Activated CD4-positive, alpha-beta memory T cell treated with anti-CD3 and anti-CD28 coated beads, Interleukin-2, amount 10 ng/mL, durations not matched to agents 7 days and 5 days (primary cell): ENCODE results near the gene INF2. TPM values are rescaled to one million over a fixed set of nuclear protein-coding genes. Genes with fewer than 3 reads are reported as not detected.

ENCODE experiments used
- CTCF ChIA-PET: fragments of 350-600 bp; sonication (Branson Sonifier 250); formaldehyde crosslinking; loops from one replicate; lab custom pipeline; 2021; ENCODE audit warnings: antibody characterized with exemption, inconsistent platforms; lab: Charles Lee
- POLR2A ChIA-PET: fragments of 350-600 bp; sonication (Branson Sonifier 250); formaldehyde crosslinking; loops from one replicate; lab custom pipeline; 2021; ENCODE audit warnings: antibody characterized with exemption; lab: Charles Lee
- DNase-seq: peaks from one replicate; pipeline ENCODE4 v3.0.0-alpha.2; 2020
- H3K27ac Mint-ChIP-seq: one replicate; pipeline ENCODE4 v1.8.0; 2021; ENCODE audit warnings: mild to moderate bottlenecking, mixed read lengths
- H3K27me3 Mint-ChIP-seq: one replicate; pipeline ENCODE4 v1.8.0; 2021; ENCODE audit warnings: mixed read lengths
- H3K36me3 Mint-ChIP-seq: one replicate; pipeline ENCODE4 v1.8.0; 2021; ENCODE audit warnings: low read depth, mixed read lengths
- H3K4me1 Mint-ChIP-seq: one replicate; pipeline ENCODE4 v1.8.0; 2021; ENCODE audit warnings: mixed read lengths
- H3K4me3 Mint-ChIP-seq: one replicate; pipeline ENCODE4 v1.8.0; 2021; ENCODE audit warnings: mild to moderate bottlenecking, mixed read lengths
- H3K9me3 Mint-ChIP-seq: one replicate; pipeline ENCODE4 v1.8.0; 2021; ENCODE audit warnings: mixed read lengths
- total RNA-seq, 2 experiments: library from RNA; stranded (reverse); gene quantifications; one replicate each; pipeline ENCODE4 v1.2.3, GENCODE V29; 2021

INF2 gene
- total RNA-seq, 2 experiments from 2014 or later = 120 to 132 TPM

GRCh38 chr14:104718147-104718546 is 28.7 kb downstream of the INF2 start:
- H3K36me3 Mint-ChIP-seq = peaks cover 17% of the 10 kb centered on the region

GRCh38 chr14:104718871-104719270 is 29.5 kb downstream of the INF2 start:
- Mint-ChIP-seq H3K36me3 (peaks cover 17% of the 10 kb centered on the region), H3K9me3 (no peaks in the 10 kb centered on the region), H3K27ac (no peak overlapping the region), H3K27me3 (no peaks in the 10 kb centered on the region), H3K4me3 (no peak overlapping the region), H3K4me1 (peaks cover 2% of the 10 kb centered on the region)
- no peak for DNase-seq
- ChIA-PET CTCF (no interaction called here), POLR2A (no interaction called here)

More at GRCh38 chr14:104718147-104718546, 28.7 kb downstream of the INF2 start:
- DNase-seq = no peak
- Mint-ChIP-seq H3K27ac (no peak overlapping the region), H3K9me3 (no peaks in the 10 kb centered on the region), H3K27me3 (no peaks in the 10 kb centered on the region), H3K4me1 (peaks cover 2% of the 10 kb centered on the region), H3K4me3 (no peak overlapping the region)
- ChIA-PET POLR2A (no interaction called here), CTCF (no interaction called here)

- H3K36me3 Mint-ChIP-seq = peaks cover 17% of the 10 kb centered on the region
- H3K4me3 Mint-ChIP-seq = no peak overlapping the region
- CTCF ChIA-PET = no interaction called here
- H3K9me3 Mint-ChIP-seq = no peaks in the 10 kb centered on the region
- H3K27ac Mint-ChIP-seq = no peak overlapping the region
- H3K4me1 Mint-ChIP-seq = peaks cover 2% of the 10 kb centered on the region
- H3K27me3 Mint-ChIP-seq = no peaks in the 10 kb centered on the region
- no peak for DNase-seq
- POLR2A ChIA-PET = no interaction called here
Measured at GRCh38 chr14:104719343-104719742, 29.9 kb downstream of the INF2 start.

GRCh38 chr14:104721505-104722431 is 32.4 kb downstream of the INF2 start:
- POLR2A ChIA-PET = interaction anchor here (0.9 to 5.0 kb wide), 3 partner anchors 12 to 31 kb away, joined by 3 to 29 read pairs (median 4); partner anchors contain the start of gene SIVA1
- peaks cover 12% of the 10 kb centered on the region for H3K36me3 Mint-ChIP-seq
- CTCF ChIA-PET = interaction anchor here (0.7 to 1.1 kb wide), 2 partner anchors 31 to 45 kb away, joined by 4 read pairs; no protein-coding TSS in a partner anchor
- DNase-seq = no peak
- no peak overlapping the region for H3K4me3 Mint-ChIP-seq
- no peaks in the 10 kb centered on the region for H3K9me3 Mint-ChIP-seq
- H3K27ac Mint-ChIP-seq = no peak overlapping the region
- H3K27me3 Mint-ChIP-seq = no peaks in the 10 kb centered on the region
- peaks cover 2% of the 10 kb centered on the region for H3K4me1 Mint-ChIP-seq

GRCh38 chr14:104722938-104723650 is 33.7 kb downstream of the INF2 start:
- ChIA-PET POLR2A (interaction anchor here (1.0 to 5.0 kb wide), 2 partner anchors 22 to 29 kb away, joined by 3 to 29 read pairs; partner anchors contain the start of gene SIVA1), CTCF (interaction anchor here (1.1 to 3.4 kb wide), 3 partner anchors 29 kb away, joined by 3 to 12 read pairs (median 4); partner anchors contain the start of gene SIVA1)
- no peak for DNase-seq
- Mint-ChIP-seq H3K27me3 (no peaks in the 10 kb centered on the region), H3K4me3 (no peak overlapping the region), H3K4me1 (no peaks in the 10 kb centered on the region), H3K9me3 (no peaks in the 10 kb centered on the region), H3K27ac (no peak overlapping the region), H3K36me3 (peaks cover 7% of the 10 kb centered on the region)

- Mint-ChIP-seq H3K4me3 (peak within 1 kb of the TSS; percentile 52), H3K36me3 (peaks cover 7% of the 10 kb centered on the region), H3K4me1 (no peaks in the 10 kb centered on the region), H3K9me3 (no peaks in the 10 kb centered on the region), H3K27me3 (no peaks in the 10 kb centered on the region), H3K27ac (no peak within 1 kb of the TSS)
- ChIA-PET POLR2A (interaction anchor here (0.8 to 5.0 kb wide), 3 partner anchors 21 to 34 kb away, joined by 3 to 29 read pairs (median 3); partner anchors contain the start of genes INF2 and SIVA1), CTCF (interaction anchor here (1.2 to 3.4 kb wide), 2 partner anchors 29 to 30 kb away, joined by 3 to 12 read pairs; partner anchors contain the start of gene SIVA1)
- DNase-seq = peak; percentile 66
Measured at GRCh38 chr14:104723651-104724406, 34.4 kb downstream of the INF2 start, which contains the start of gene ADSS1. ADSS1 (plus strand) TSS chr14:104724229; CDS start chr14:104724271, 42 bp downstream.

- CTCF ChIA-PET = interaction anchor here (3.4 kb wide), 1 partner anchor 28 kb away, joined by 12 read pairs; the partner anchor contains the start of gene SIVA1
- Mint-ChIP-seq H3K9me3 (no peaks in the 10 kb centered on the region), H3K27ac (no peak overlapping the region), H3K4me1 (no peaks in the 10 kb centered on the region), H3K4me3 (peak overlapping the region; percentile 37), H3K36me3 (peaks cover 6% of the 10 kb centered on the region), H3K27me3 (no peaks in the 10 kb centered on the region)
- DNase-seq = peak; percentile 26
- POLR2A ChIA-PET = interaction anchor here (0.8 to 5.0 kb wide), 2 partner anchors 28 to 35 kb away, joined by 3 to 29 read pairs; partner anchors contain the start of genes INF2 and SIVA1
Measured at GRCh38 chr14:104724407-104724980, 35.1 kb downstream of the INF2 start.

- no peak for DNase-seq
- Mint-ChIP-seq H3K4me1 (no peaks in the 10 kb centered on the region), H3K27ac (no peak overlapping the region), H3K36me3 (no peaks in the 10 kb centered on the region), H3K4me3 (peak overlapping the region; percentile 46), H3K27me3 (no peaks in the 10 kb centered on the region), H3K9me3 (no peaks in the 10 kb centered on the region)
- CTCF ChIA-PET = interaction anchor here (3.4 kb wide), 1 partner anchor 27 kb away, joined by 12 read pairs; the partner anchor contains the start of gene SIVA1
- POLR2A ChIA-PET = interaction anchor here (0.7 to 5.0 kb wide), 3 partner anchors 16 to 35 kb away, joined by 3 to 29 read pairs (median 3); partner anchors contain the start of genes INF2 and SIVA1
Measured at GRCh38 chr14:104724981-104725771, 35.8 kb downstream of the INF2 start.

- no peaks in the 10 kb centered on the region for H3K27me3 Mint-ChIP-seq
- no peaks in the 10 kb centered on the region for H3K9me3 Mint-ChIP-seq
- ChIA-PET POLR2A (interaction anchor here (0.7 to 5.0 kb wide), 2 partner anchors 17 to 26 kb away, joined by 3 to 29 read pairs; partner anchors contain the start of gene SIVA1), CTCF (interaction anchor here (3.4 kb wide), 1 partner anchor 26 kb away, joined by 12 read pairs; the partner anchor contains the start of gene SIVA1)
- no peak overlapping the region for H3K4me3 Mint-ChIP-seq
- H3K36me3 Mint-ChIP-seq = no peaks in the 10 kb centered on the region
- no peaks in the 10 kb centered on the region for H3K4me1 Mint-ChIP-seq
- no peak for DNase-seq
- no peak overlapping the region for H3K27ac Mint-ChIP-seq
Measured at GRCh38 chr14:104725772-104726548, 36.5 kb downstream of the INF2 start.

GRCh38 chr14:104726600-104727451 is 37.4 kb downstream of the INF2 start:
- no peak for DNase-seq
- H3K4me3 Mint-ChIP-seq = no peak overlapping the region
- no peaks in the 10 kb centered on the region for H3K36me3 Mint-ChIP-seq
- no peaks in the 10 kb centered on the region for H3K27me3 Mint-ChIP-seq
- no peaks in the 10 kb centered on the region for H3K4me1 Mint-ChIP-seq
- no peaks in the 10 kb centered on the region for H3K9me3 Mint-ChIP-seq
- POLR2A ChIA-PET = interaction anchor here (5.0 kb wide), 1 partner anchor 25 kb away, joined by 29 read pairs; the partner anchor contains the start of gene SIVA1
- CTCF ChIA-PET = interaction anchor here (3.4 kb wide), 1 partner anchor 26 kb away, joined by 12 read pairs; the partner anchor contains the start of gene SIVA1
- H3K27ac Mint-ChIP-seq = no peak overlapping the region
